Fibroblast of skin of abdomen (primary cell): ENCODE data around the gene PPP2R2C.

Experiments
- DNase-seq: peaks from one replicate; pipeline ENCODE4 v3.0.0-alpha.2; 2013

The PPP2R2C gene

GRCh38 chr4:6446538-6447451, 25.6 kb downstream of the PPP2R2C start:
- DNase-seq: no peak

- no peak for DNase-seq
These were observed 26.3 kb downstream of the PPP2R2C start for GRCh38 chr4:6446130-6446482.

GRCh38 chr4:6445403-6446129, 26.8 kb downstream of the PPP2R2C start:
- no peak for DNase-seq

GRCh38 chr4:6444582-6444981, 27.8 kb downstream of the PPP2R2C start:
- DNase-seq: no peak

- DNase-seq: no peak
These were observed 29.1 kb downstream of the PPP2R2C start for GRCh38 chr4:6443035-6444023.

GRCh38 chr4:6442555-6442954, 29.9 kb downstream of the PPP2R2C start:
- DNase-seq: no peak

GRCh38 chr4:6441758-6442157, 30.7 kb downstream of the PPP2R2C start:
- DNase-seq: no peak

GRCh38 chr4:6441202-6441582, 31.2 kb downstream of the PPP2R2C start:
- no peak for DNase-seq

- no peak for DNase-seq
These were observed 31.8 kb downstream of the PPP2R2C start for GRCh38 chr4:6440506-6441201.

- no peak for DNase-seq
These were observed 33.2 kb downstream of the PPP2R2C start for GRCh38 chr4:6439120-6439762.

- no peak for DNase-seq
These were observed 34.6 kb downstream of the PPP2R2C start for GRCh38 chr4:6437826-6438238.

GRCh38 chr4:6435010-6435409, 37.4 kb downstream of the PPP2R2C start:
- DNase-seq: no peak

- DNase-seq: no peak
These were observed 41.5 kb downstream of the PPP2R2C start for GRCh38 chr4:6430927-6431326.

GRCh38 chr4:6427439-6428090, 44.8 kb downstream of the PPP2R2C start:
- DNase-seq: no peak

GRCh38 chr4:6426571-6427438, 45.6 kb downstream of the PPP2R2C start:
- no peak for DNase-seq

- no peak for DNase-seq
These were observed 46.5 kb downstream of the PPP2R2C start for GRCh38 chr4:6425911-6426310.

- DNase-seq: no peak
These were observed 47.1 kb downstream of the PPP2R2C start for GRCh38 chr4:6425336-6425735.

- no peak for DNase-seq
These were observed 48.0 kb downstream of the PPP2R2C start for GRCh38 chr4:6424425-6424824.

- DNase-seq: no peak
These were observed 48.8 kb downstream of the PPP2R2C start for GRCh38 chr4:6423575-6423974.

- no peak for DNase-seq
These were observed 49.5 kb downstream of the PPP2R2C start for GRCh38 chr4:6422866-6423265.
